ENCODE results near the gene MACROH2A1.

DNA sequence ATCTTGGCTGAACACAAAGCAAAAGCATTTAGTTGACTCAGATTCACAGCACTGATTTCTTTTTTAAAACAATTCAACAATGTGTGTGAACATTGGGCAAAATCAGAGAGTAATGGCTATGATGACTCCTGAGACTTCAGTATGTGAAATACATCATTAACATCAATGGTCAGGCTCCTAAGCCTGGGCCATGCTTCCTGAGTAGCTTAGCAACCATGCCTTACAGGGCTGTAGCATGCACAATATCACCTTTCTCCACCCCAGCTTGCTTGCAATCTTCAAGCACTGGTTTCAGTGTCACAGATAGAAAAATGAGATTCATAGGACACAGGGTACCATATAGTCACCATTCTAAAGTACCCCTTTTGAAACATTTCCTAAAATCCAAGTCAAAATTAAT is 41.3 kb downstream of the MACROH2A1 start:
- TF ChIP-seq, protein P1, sequence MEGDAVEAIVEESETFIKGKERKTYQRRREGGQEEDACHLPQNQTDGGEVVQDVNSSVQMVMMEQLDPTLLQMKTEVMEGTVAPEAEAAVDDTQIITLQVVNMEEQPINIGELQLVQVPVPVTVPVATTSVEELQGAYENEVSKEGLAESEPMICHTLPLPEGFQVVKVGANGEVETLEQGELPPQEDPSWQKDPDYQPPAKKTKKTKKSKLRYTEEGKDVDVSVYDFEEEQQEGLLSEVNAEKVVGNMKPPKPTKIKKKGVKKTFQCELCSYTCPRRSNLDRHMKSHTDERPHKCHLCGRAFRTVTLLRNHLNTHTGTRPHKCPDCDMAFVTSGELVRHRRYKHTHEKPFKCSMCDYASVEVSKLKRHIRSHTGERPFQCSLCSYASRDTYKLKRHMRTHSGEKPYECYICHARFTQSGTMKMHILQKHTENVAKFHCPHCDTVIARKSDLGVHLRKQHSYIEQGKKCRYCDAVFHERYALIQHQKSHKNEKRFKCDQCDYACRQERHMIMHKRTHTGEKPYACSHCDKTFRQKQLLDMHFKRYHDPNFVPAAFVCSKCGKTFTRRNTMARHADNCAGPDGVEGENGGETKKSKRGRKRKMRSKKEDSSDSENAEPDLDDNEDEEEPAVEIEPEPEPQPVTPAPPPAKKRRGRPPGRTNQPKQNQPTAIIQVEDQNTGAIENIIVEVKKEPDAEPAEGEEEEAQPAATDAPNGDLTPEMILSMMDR (IDR thresholded peaks at IDR 0.05 in 4 of 5, conservative IDR thresholded peaks at IDR 0.05 in 1 of 5): no peak
- TF ChIP-seq POLR2A (IDR thresholded peaks at IDR 0.05): no peak
